GM21526 (cell line): ENCODE data around the gene ZNF268.
A peak's percentile ranks its signal among the peaks of the same experiment; 100 is the strongest.

ENCODE experiments used
- ATAC-seq: cut with Tn5 transposase; IDR thresholded peaks from one replicate; pipeline ENCODE4 v1.9.1; 2021; ENCODE audit warnings: moderate library complexity; ENCODE audit not compliant: unreplicated experiment, low FRiP score

Gene ZNF268

GRCh38 chr12:133181238-133181959 is at the start of gene ZNF268:
Gene ZNF268 (plus strand): TSS chr12:133181495. CDS start chr12:133181998, 503 bp downstream.
- peak; percentile 95 for ATAC-seq

DNA sequence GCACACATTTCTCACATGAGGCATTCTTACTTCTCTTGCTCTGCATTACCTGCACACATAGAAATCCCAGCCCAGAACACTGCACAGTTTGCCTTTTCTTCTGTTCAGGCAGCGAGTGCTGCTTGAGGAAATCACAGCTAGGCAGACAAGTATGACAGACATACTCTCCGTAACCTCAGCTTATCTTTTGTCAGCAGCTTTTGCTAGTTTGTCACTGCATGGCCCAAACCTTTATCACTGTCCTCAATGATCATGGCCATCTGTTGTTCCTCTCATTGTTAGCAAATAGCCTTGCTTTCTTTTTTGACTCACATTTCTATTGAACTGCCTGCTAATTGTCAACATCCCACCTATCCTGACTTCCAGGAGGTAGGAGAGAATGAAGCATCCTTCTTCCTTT is 45.5 kb upstream of the ZNF268 start:
- no peak for ATAC-seq

- ATAC-seq, result no peak
These were observed 35.3 kb upstream of the ZNF268 start for GRCh38 chr12:133145981-133146380.

DNA sequence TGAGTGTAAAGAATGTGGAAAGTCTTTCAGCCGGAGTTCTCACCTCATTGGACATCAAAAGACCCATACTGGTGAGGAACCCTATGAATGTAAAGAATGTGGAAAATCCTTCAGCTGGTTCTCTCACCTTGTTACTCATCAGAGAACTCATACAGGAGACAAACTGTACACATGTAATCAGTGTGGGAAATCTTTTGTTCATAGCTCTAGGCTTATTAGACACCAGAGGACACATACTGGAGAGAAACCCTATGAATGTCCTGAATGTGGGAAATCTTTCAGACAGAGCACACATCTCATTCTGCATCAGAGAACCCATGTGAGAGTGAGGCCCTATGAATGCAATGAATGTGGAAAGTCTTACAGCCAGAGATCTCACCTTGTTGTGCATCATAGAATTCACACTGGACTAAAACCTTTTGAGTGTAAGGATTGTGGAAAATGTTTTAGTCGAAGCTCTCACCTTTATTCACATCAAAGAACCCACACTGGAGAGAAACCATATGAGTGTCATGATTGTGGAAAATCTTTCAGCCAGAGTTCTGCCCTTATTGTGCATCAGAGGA is 25.1 kb upstream of the ZNF268 start:
- ATAC-seq, result no peak

DNA sequence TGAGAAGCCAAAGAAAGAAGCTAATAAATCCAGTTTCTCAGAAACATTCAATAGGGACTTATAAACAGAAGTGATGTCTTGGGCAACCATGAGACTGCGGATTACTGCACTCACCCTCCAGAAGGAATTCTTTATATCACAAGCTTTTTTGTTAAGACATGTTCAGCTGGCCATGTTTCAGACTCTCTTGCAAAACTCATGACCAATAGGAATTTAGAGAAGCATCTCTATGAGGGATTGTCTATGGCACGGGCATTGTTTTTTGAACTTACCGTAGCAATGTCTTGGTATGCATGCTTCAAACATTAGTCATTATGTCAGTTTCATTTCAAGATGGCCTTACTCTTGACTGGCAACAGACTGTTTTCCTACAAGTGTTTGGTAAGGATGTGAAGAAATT is 15.5 kb upstream of the ZNF268 start:
- ATAC-seq, result no peak

GRCh38 chr12:133172491-133172890 is 8.8 kb upstream of the ZNF268 start:
- no peak for ATAC-seq

DNA sequence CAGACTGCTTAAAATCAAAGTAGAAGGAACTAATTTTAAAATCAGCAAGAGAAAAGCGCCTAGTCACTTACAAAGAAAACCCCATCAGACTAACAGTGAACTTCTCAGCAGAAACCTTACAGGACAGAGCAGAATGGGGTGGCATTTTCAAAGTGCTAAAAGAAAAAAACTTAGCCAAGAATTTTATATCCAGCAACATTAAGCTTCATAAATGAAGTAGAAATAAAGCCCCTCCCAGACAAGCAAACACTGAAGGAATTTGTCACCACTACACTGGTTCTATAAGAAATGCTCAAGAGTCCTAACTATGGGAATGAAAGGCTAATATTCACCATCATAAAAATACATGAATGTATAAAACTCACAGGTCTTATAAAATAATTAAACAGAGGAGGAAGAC is 6.4 kb upstream of the ZNF268 start:
- ATAC-seq, result no peak

GRCh38 chr12:133180669-133181068 is 626 bp upstream of the ZNF268 start:
- no peak for ATAC-seq

- no peak for ATAC-seq
These were observed 8.9 kb downstream of the ZNF268 start for GRCh38 chr12:133190176-133190575.

- no peak for ATAC-seq
These were observed 11.6 kb downstream of the ZNF268 start for GRCh38 chr12:133192847-133193246.

DNA sequence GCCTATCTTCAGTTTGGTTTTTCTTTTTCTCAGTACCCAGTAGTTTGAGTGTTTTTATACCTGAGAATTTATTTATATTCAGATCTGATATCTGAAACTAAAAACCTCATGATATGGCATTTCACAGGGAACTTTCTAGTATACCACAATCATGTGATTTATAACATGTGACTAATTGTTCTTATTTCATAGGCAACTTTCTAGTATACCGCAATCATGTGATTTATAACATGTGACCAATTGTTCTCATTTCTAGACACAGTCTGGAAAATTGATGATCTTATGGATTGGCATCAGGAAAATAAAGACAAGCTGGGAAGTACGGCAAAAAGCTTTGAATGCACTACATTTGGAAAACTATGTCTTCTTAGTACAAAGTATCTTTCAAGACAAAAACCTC is 20.6 kb downstream of the ZNF268 start:
- ATAC-seq, result no peak

GRCh38 chr12:133202493-133203343 is 21.4 kb downstream of the ZNF268 start:
- ATAC-seq, result no peak

DNA sequence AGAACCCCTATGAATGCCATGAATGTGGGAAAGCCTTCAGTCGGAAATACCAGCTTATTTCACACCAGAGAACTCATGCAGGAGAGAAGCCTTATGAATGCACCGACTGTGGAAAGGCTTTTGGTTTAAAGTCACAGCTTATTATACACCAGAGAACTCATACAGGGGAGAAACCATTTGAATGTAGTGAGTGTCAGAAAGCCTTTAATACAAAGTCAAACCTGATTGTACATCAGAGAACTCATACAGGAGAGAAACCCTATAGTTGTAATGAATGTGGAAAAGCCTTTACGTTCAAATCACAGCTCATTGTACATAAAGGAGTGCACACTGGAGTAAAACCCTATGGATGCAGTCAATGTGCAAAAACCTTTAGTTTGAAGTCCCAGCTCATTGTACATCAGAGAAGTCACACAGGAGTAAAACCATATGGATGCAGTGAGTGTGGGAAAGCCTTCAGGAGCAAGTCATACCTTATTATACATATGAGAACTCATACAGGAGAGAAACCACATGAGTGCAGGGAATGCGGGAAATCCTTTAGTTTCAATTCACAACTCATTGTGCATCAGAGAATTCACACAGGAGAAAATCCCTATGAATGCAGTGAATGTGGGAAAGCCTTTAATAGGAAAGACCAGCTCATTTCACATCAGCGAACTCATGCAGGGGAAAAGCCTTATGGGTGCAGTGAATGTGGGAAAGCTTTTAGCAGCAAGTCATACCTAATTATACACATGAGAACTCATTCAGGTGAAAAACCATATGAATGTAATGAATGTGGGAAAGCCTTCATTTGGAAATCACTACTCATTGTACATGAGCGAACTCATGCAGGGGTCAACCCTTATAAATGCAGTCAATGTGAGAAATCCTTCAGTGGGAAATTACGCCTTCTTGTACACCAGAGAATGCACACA is 22.3 kb downstream of the ZNF268 start:
- no peak for ATAC-seq

GRCh38 chr12:133204264-133204603 is 22.9 kb downstream of the ZNF268 start:
- no peak for ATAC-seq

DNA sequence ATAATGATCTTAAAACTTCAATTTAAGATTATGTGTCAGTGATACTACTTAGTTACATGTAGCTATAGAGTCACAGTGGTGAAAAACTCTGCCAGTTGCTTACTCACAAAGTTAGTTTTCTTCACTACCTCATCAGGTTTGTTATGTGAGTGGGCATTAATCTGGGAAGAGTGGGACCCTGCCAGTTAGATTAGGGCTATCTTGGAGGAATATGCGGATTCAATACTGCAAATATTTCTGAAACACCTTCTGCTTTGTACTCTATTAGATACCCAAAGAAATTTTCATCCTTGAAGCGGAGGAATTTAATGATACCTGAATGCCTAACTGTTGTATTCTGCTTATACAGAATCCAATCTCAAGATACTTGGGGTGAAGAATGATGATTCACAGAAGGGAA is 25.1 kb downstream of the ZNF268 start:
- no peak for ATAC-seq

GRCh38 chr12:133215724-133216123 is 34.4 kb downstream of the ZNF268 start:
- no peak for ATAC-seq

- no peak for ATAC-seq
These were observed 35.9 kb downstream of the ZNF268 start for GRCh38 chr12:133217219-133217618.

- no peak for ATAC-seq
These were observed 39.2 kb downstream of the ZNF268 start for GRCh38 chr12:133220521-133220920.

GRCh38 chr12:133221241-133221640 is 39.9 kb downstream of the ZNF268 start:
- no peak for ATAC-seq

DNA sequence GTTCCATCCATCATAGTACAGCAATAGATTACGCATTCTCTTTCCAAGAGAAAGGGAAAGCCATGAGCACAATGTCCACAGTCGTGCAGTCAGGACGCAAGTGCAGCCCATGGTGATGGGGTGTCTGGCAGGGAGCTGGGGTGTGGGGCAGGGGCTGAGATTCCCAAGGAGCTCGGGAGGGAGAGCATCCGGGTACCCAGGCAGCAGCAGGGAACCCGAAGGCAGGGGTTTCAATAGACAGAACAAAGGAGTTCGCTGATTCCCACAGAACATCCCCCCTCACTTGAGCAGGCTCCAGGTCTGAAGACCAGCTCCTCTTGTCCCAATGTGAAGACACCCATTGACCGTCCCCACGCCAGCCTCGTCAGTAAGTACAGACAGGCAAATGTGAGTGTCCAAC is 40.9 kb downstream of the ZNF268 start:
- no peak for ATAC-seq

DNA sequence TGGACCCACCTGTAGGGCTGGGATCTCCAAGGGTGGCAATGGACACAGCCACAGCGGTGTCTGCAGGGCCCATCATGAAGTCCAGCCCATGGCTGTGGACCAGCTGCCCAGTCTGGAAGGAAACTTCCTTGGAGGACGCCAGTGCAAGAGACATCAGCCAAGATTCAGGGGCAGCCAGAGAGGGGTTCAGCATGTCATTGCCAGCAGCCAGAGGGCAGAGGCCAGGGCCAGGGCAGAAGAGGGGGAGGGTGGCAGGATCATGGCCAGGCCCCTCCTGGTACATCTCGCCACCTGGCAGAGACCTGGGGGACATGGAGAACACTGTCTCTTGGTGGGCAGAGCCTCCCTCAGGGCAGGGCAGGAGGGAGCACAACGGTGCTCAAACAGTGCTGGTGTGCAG is 44.2 kb downstream of the ZNF268 start:
- no peak for ATAC-seq
